Keratinocyte (primary cell): ENCODE measurements around the gene FBXW12.

Experiments used
- EZH2 ChIP-seq: IDR thresholded peaks from one replicate; pipeline ENCODE4 v1.6.1; 2012; ENCODE audit warnings: inconsistent platforms, mild to moderate bottlenecking, low read length, moderate library complexity
- TF ChIP-seq, protein P1 (sequence below), 3 experiments: IDR thresholded peaks in 1 of 3; conservative IDR thresholded peaks in 1 of 3; optimal IDR thresholded peaks in 1 of 3; 2 replicates in 2 of 3; 3 replicates in 1 of 3; pipeline versions ENCODE3 to v1.5.1; 2011; ENCODE audit warnings: low read length in 3 of 3, mild to moderate bottlenecking in 3 of 3, moderate library complexity in 2 of 3, control low read depth in 1 of 3, inconsistent platforms in 1 of 3; ENCODE audit not compliant: insufficient read depth in 2 of 3; ENCODE audit errors: extremely low read depth in 1 of 3

DNA sequence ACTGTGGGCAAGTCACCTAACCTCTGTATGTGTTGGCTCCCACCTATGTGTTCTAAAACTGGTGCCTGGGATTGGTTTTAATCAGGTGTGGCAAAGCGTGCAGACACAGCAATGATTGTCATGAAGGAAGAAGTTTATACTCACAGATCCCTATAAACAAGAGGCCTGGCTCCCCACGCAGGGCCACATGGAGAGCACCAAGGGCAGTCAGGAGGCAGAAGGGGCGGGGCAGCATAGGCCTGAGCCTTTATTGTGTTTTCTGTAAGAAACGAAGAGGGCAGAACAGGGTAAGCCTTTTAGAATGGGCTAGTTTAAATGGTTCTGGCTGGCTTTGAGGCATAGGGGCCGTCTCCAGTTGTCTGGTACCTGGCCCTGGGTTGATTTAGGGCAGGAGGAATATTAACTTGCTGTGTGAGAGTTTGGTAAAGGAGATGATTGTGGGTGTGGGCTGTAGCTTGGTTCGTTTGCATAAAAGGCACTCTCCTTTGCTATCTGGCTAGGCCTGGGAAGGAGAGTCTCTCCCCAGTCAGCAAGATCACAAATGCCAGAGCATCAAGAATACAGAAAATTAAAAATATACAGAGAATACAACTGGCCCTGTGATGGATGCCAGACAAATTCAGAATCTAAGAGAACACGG lies 2.2 kb upstream of the FBXW12 start:
- TF ChIP-seq, protein P1, sequence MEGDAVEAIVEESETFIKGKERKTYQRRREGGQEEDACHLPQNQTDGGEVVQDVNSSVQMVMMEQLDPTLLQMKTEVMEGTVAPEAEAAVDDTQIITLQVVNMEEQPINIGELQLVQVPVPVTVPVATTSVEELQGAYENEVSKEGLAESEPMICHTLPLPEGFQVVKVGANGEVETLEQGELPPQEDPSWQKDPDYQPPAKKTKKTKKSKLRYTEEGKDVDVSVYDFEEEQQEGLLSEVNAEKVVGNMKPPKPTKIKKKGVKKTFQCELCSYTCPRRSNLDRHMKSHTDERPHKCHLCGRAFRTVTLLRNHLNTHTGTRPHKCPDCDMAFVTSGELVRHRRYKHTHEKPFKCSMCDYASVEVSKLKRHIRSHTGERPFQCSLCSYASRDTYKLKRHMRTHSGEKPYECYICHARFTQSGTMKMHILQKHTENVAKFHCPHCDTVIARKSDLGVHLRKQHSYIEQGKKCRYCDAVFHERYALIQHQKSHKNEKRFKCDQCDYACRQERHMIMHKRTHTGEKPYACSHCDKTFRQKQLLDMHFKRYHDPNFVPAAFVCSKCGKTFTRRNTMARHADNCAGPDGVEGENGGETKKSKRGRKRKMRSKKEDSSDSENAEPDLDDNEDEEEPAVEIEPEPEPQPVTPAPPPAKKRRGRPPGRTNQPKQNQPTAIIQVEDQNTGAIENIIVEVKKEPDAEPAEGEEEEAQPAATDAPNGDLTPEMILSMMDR (optimal IDR thresholded peaks at IDR 0.05 in 1 of 3, IDR thresholded peaks at IDR 0.05 in 1 of 3, conservative IDR thresholded peaks at IDR 0.05 in 1 of 3; ENCODE audit: extremely low read depth in 1 of 3, insufficient read depth in 2 of 3, low read length in 3 of 3): no peak
- no peak for TF ChIP-seq EZH2
